Measurements from ENCODE around the gene STAT4. TPM values are rescaled to one million over a fixed set of nuclear protein-coding genes. Genes with fewer than 3 reads are reported as not detected.

The STAT4 gene
- total RNA-seq, 1 experiment from 2014 or later, result 0.33 TPM

DNA sequence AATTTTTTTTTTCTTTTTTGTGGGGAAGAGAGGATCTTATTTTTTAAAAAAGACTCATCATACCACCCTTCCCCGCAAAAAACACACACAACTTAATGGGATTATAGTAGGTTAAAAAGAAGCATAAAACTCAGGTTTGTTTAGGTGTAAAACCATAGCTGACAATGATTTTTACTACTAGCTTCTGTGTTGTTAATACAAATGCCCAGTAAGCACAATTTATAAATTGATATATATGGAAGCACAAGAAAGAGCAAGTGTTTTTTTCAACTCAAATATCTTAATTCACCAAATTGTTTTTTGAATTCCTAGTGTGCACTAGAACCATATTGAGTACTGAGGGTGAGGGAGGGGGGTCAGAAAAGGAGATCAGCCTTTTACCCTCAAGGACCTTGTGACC, 7.0 kb downstream of the STAT4 start:
- no peak overlapping the region for H2AFZ ChIP-seq (ENCODE audit: low read length)
- no peak overlapping the region for H3K4me3 Mint-ChIP-seq
- H3K27ac ChIP-seq (ENCODE audit: insufficient read length, low read depth, low read length), result no peak overlapping the region
- DNase-seq, result no peak
- no peaks in the 10 kb centered on the region for H3K36me3 Mint-ChIP-seq (ENCODE audit: insufficient read depth in 1 of 3, low read depth in 3 of 3)
- no peak overlapping the region for H2BK20ac ChIP-seq (ENCODE audit: low read depth, low read length, poor library complexity, severe bottlenecking)
- no peak overlapping the region for H3K4ac ChIP-seq (ENCODE audit: low read depth, low read length)
- H3K27me3 ChIP-seq (ENCODE audit: insufficient read depth, low read length), result no peaks in the 10 kb centered on the region
- no peak overlapping the region for H3K23ac ChIP-seq (ENCODE audit: insufficient read length, low read depth, low read length)
- no peaks in the 10 kb centered on the region for H3K79me1 ChIP-seq (ENCODE audit: insufficient read depth, low read depth, low read length, poor library complexity, severe bottlenecking)
- no peaks in the 10 kb centered on the region for H3K9me3 ChIP-seq (ENCODE audit: control insufficient read depth, low read depth, low read length)
- H3K9me3 Mint-ChIP-seq, result no peaks in the 10 kb centered on the region
- no peaks in the 10 kb centered on the region for H3K23me2 ChIP-seq (ENCODE audit: insufficient read length, low read depth, low read length, poor library complexity, severe bottlenecking)
- no peak overlapping the region for H2BK15ac ChIP-seq (ENCODE audit: low read depth, low read length)
- H2AK5ac ChIP-seq (ENCODE audit: insufficient read length, low read length), result no peak overlapping the region
- no peaks in the 10 kb centered on the region for H3K4me1 ChIP-seq (ENCODE audit: insufficient read depth, low read length)
- H2BK120ac ChIP-seq (ENCODE audit: low read depth, low read length, poor library complexity, severe bottlenecking), result no peak overlapping the region
- no peak overlapping the region for H2BK5ac ChIP-seq (ENCODE audit: insufficient read length, low read length)
- no peak overlapping the region for H3K27ac Mint-ChIP-seq
- peaks cover 10% of the 10 kb centered on the region for H3K27me3 Mint-ChIP-seq (ENCODE audit: low read depth)
- H4K8ac ChIP-seq (replicated peaks; ENCODE audit: insufficient read length, low read depth, low read length), result no peak overlapping the region
- H3K14ac ChIP-seq (ENCODE audit: insufficient read depth, low read length), result no peak overlapping the region
- TF ChIP-seq, protein P1, sequence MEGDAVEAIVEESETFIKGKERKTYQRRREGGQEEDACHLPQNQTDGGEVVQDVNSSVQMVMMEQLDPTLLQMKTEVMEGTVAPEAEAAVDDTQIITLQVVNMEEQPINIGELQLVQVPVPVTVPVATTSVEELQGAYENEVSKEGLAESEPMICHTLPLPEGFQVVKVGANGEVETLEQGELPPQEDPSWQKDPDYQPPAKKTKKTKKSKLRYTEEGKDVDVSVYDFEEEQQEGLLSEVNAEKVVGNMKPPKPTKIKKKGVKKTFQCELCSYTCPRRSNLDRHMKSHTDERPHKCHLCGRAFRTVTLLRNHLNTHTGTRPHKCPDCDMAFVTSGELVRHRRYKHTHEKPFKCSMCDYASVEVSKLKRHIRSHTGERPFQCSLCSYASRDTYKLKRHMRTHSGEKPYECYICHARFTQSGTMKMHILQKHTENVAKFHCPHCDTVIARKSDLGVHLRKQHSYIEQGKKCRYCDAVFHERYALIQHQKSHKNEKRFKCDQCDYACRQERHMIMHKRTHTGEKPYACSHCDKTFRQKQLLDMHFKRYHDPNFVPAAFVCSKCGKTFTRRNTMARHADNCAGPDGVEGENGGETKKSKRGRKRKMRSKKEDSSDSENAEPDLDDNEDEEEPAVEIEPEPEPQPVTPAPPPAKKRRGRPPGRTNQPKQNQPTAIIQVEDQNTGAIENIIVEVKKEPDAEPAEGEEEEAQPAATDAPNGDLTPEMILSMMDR (conservative IDR thresholded peaks at IDR 0.05), result no peak
- H3T11ph ChIP-seq (ENCODE audit: low read length), result no peak overlapping the region
- H3K9ac ChIP-seq (ENCODE audit: extremely low read depth, insufficient read length, low read length), result no peak overlapping the region
- H4K91ac ChIP-seq (ENCODE audit: insufficient read length, low read depth, low read length), result no peak overlapping the region
- no peak overlapping the region for H3K56ac ChIP-seq (ENCODE audit: insufficient read length, low read depth, low read length)
- H4K20me1 ChIP-seq (ENCODE audit: control insufficient read depth, insufficient read depth, insufficient read length), result no peaks in the 10 kb centered on the region
- no peaks in the 10 kb centered on the region for H3K79me2 ChIP-seq (ENCODE audit: insufficient read depth, low read length)
- no peak overlapping the region for H2BK12ac ChIP-seq (ENCODE audit: insufficient read length, low read depth, low read length)
- no peaks in the 10 kb centered on the region for H3K4me1 Mint-ChIP-seq
- no peak overlapping the region for H3K18ac ChIP-seq (ENCODE audit: insufficient read length, low read depth, low read length)
- H3K4me2 ChIP-seq (ENCODE audit: insufficient read depth, insufficient read length, low read length), result no peak overlapping the region
- no CpG with 5 or more reads among the region's 1 CpG for WGBS (ENCODE audit: extremely low coverage, insufficient read length, low lambda C conversion rate)
- no peak overlapping the region for H4K5ac ChIP-seq (ENCODE audit: insufficient read length, low read depth, low read length)
